Measurements from ENCODE around the gene DACH1.

- TF ChIP-seq POLR2AphosphoS5 (IDR thresholded peaks at IDR 0.05; ENCODE audit: borderline replicate concordance, low read depth, low read length), result no peak
- TF ChIP-seq EZH2 (IDR thresholded peaks at IDR 0.05), result no peak
Observed at GRCh38 chr13:71491010-71491409, 376.0 kb downstream of the DACH1 start.
